HG03039 (cell line): Measurements from ENCODE around the gene GCM1.
"Not testable (repeated sequence)": the region's sequence is repeated elsewhere in the genome, so short reads cannot be mapped to it uniquely, and the experiment has no call there.

Source experiments
- ATAC-seq: cut with Tn5 transposase; IDR thresholded peaks from one replicate; pipeline ENCODE4 v1.9.1; 2021; ENCODE audit warnings: mild to moderate bottlenecking, moderate library complexity; ENCODE audit not compliant: unreplicated experiment

The GCM1 gene, protein sequence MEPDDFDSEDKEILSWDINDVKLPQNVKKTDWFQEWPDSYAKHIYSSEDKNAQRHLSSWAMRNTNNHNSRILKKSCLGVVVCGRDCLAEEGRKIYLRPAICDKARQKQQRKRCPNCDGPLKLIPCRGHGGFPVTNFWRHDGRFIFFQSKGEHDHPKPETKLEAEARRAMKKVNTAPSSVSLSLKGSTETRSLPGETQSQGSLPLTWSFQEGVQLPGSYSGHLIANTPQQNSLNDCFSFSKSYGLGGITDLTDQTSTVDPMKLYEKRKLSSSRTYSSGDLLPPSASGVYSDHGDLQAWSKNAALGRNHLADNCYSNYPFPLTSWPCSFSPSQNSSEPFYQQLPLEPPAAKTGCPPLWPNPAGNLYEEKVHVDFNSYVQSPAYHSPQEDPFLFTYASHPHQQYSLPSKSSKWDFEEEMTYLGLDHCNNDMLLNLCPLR

DNA sequence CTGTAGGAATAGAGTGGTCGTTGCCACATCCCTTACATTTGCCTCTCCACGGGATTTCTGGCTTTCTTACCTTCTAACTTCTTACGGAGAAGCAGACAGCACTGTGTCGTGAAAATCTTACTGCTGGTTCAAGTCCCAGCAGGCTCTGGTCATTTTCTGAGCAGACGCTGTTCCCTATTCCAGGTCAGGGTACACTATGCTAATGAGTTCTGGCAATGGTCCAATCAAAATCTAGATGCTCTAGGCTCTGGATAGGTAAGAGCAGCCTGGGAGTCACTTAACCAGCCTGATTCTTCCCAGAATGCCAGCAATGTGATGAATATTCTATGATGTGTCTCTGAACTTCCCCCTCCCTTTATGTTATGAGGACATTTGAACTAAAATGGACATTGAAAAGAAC, at the start of gene GCM1:
Gene GCM1, minus strand, starts transcription at position 158 of the 400 bp plus-strand sequence. CDS start 3,209 bp downstream, outside the sequence.
- no peak for ATAC-seq

DNA sequence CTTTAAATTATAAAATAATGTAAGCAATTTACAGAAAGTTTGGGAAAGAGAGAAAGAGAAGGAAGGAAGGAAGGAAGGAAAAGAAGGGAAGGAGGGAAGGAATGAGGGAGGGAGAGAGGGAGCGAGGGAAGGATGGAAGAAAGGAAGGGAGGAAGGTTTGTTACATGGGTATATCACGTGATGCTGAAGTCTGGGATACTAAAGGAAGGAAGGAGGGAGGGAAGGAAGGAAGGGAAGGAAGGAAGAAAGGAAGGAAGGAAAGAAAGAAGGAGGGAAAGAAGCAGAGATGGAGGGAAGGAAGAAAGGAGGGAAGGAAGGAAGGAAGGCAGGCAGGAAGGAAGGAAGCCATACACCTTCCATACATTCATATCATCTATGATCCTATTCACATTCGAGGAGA, 48.9 kb upstream of the GCM1 start:
- ATAC-seq = no peak

DNA sequence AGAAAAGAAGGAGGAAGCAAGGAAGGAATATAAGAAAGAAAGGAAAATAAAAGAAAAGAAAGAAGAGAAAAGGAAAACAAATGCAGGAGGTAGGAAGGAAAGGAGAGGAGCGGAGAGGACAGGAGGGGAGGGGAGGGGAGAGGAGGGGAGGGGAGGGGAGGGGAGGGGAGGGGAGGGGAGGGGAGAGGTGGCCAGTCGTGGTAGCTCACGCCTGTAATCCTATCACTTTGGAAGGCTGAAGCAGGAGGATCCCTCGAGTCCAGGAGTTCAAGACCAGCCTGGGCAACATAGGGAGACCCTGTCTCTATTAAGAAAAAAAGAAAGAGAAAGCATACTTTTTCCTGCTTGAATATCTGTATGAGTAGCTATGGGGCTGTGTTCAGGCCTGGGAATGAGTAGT, 46.4 kb upstream of the GCM1 start:
- ATAC-seq = no peak

DNA sequence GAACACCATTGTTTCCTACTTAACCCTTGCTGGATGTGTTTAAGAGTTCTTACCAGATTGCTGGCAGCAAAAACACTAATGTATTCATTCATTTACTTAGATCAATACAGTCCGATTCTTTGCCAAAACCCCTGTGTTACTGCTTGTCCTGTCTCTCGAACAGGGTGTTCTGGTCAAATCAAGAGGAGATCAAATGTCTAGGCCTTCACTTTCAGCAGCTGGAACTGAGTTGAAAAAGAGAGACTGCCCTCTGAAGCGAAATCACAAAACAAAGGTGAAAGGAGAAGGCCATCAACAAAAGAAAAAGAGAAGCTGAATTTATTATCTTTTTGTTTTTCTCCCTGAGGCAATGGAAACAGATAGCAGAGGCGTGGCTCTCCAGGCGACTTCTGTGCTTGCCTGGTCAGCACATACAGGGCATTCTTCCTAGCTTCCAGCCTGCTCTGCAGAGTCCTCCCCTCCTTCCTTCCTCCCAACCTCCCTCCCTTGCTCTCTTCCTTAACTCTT, 44.1 kb upstream of the GCM1 start:
- ATAC-seq = no peak

DNA sequence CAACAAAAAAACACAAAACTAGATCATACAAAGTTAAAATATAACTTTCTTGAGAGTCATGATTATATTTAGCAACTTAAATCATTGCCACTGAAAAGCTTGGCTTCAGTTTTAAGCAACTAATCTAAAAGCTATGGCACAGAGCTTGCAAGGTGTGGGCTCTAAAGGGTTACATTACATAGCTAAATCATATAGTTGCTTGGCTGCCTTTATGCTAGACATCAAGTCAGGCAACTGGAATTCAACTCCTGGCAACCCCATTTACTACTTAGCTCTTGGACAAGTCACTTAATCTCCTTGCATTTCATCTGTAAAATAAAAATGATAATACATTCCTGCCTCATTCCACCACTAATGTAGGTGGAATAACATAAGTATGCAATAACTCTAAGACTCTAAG, 40.9 kb upstream of the GCM1 start:
- no peak for ATAC-seq

DNA sequence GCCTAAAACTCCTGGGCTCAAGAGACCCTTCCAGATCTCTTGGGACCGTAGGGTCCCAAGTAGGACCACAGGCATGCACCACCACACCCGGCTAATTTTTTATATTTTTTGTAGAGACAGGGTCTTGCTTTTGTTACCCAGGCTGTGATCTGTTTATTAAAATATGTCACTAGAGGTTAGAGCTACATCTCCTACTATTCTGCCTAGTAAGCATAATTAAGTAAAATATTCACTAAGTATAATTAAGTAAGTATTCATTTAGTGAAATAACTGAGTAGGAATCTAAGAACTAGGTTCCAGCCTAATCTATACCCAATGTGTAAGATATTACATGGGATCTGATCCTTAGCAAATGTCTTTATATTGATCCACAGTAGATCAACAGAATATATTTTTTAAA, 40.2 kb upstream of the GCM1 start:
- no peak for ATAC-seq

DNA sequence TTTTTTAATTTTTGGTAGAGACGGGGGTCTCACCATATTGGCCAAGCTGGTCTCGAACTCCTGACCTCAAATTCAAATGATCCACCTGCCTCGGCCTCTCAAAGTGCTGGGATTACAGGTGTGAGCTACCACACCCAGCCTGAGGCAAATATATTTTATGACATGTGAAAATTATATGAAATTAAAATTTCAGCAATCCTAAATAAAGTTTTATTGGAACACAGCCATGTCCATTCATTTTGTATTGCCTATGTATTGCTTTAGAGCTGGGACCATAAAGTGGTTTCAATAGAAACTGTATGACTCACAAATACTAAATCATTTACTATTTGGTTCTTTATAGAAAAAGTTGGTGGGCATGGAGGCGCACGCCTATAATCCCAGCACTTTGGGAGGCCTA, 32.0 kb upstream of the GCM1 start:
- no peak for ATAC-seq

DNA sequence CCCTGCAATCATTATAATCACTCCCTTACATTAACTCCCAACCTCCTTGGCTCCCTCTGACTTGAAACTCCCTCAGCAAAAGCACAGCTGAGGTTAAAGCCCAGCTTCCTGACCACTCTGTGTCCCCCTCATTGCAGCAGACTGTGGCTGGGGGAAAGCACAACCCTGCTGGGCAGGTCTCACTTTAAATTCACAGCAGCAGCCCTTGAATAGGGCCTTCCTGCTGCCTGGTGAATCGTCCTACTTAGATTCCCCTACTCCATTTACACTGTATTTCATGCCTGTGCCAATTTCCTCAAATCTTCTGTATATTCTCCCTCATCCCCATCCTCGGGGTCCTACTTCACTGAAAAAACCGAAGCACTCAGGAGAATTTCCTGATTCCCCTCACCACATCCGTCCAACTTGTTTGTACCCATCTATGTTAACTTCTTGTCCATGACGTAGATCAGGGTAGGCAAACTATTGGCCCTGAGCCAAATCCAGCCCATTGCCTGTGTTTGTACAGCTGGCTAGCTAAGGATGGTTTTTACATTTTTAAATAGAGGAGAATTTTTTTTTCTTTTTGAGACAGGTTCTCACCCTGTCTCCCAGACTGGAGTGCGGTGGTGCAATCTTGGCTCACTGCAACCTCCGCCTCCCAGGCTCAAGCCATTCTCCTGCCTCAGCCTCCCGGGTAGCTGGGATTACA, 31.5 kb upstream of the GCM1 start:
- ATAC-seq = no peak

DNA sequence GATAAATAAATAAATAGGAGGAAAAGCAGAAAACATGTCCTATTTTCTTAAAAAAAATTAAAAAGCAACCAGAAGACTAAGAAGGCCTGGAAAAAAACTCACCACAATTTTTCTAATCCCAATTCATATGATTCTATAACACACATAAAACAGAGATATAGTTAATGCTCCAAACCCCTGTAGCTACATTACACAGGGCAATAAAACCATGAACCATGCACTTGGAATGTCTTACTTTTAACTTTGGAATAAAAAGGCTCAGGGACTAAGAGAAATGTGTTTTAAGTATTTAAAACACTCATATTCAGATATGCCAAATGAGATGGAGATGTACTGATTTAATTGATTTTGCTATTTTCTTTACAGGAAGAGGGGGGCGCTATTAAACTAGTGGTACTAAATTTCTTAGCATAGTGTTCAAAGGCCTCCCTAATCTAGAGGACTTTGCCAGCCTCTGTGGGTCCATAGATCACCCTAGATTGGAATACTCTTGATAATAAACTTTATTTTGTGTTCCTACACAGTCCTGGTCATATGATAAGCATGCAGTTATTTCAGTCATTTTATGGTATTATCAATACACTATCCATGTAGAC, 30.3 kb upstream of the GCM1 start:
- ATAC-seq = no peak

DNA sequence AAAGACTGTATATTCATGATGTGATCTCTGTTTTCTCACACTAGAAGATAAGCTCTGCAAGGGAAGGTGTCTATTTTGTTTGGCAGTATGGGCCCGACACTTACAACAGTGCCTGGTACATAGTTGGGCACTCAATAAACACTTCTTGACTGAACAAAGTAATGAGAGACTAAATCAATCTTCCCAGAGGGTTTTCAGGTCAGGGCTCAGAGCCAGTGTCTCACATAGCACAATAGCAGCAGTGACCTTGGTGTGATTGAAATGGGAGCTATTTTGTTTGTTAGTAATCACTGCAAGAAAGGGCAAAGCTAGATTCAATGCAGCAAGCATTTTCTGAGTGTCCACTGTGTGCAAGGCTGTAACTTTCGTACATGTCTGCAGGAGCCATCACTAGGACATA, 26.4 kb upstream of the GCM1 start:
- no peak for ATAC-seq

DNA sequence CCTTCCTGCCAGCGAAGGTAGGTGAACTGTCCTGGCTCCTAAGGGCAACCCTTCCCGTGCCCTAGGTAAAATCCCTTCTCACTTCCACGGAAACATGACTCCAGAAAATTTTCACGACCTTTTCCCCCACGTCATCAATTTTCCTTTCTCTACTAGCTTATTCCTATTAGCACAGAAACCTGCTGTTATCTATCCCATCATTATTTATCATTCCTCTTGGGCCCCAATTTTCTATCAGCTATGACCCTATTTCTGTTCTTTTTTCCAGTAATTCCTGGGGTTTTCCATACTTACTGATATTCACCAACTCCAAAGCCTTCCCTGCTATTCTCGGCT, 23.8 kb upstream of the GCM1 start:
- ATAC-seq = no peak

DNA sequence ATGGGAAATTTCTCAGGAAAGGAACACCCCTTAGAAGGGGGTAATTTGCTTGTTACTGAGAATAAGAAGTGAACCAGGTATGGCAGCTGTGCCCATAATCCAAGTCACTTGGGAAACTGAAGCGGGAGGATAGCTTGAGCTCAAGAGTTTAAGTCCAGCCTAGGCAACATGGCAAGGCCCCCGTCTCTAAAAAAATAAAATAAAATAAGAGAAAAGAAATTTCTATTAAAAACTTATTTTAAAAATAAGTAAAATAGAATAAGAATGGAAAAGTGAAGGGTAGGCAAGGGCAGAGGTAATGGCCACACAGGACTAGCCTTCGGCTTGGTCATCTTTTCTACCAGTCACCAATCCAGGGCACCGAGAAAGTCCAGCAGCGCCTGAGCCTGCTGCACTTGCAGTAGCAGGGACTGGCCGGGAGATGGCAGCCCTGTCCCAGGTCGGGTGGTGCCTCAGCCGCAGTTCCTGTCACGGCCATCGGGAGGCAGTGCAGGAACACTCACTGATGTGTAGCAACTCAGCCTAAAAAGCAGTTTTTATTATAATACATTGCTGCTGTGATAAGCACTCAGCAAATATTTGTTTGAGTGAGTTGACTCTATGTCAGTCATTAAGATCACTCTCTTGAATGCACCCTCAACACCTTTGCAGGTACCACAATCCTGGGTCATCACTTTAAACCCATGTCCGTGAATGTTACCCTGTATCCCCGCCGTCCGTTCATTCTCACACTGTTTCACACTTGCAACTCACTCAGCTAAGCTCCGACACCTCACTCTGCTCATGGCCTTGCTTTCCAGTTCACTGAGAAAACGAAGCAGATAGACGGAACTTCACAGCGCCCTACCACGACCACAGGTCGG, 23.2 kb upstream of the GCM1 start:
- peak; percentile 88 for ATAC-seq

DNA sequence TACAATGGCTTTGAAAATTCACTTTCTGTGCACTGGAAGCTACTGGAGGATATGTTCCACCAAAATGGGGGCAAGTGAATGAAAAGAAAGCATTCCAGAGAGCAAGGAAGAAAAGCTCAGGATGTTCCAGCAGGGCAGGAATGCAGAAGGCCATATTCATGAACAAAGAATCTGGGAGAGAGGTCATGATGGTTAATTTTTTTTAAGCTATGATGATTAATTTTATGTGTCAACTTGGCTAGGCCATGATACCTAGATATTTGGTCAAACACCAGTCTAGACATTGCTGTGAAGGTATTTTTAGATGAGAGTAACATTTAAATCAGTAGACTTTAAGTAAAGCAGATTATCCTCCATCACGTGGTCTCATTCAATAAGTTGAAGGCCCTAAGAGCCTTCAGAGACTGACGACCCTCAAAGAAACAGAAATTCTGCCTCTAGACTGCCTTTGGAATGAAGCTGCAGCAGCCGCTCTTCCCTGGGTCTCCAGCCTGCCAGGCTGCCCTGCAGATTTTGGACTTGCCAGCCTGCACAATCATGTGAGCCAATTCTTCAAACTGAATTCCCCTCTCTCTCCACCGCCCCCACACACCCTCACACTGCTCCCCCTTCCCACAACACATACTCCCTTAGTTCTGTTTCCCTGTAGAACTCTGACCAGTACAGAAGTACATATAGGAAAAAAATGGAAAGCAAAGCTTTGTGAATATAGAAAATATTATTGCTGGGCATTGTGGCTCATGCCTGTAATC, 20.1 kb upstream of the GCM1 start:
- ATAC-seq = no peak

DNA sequence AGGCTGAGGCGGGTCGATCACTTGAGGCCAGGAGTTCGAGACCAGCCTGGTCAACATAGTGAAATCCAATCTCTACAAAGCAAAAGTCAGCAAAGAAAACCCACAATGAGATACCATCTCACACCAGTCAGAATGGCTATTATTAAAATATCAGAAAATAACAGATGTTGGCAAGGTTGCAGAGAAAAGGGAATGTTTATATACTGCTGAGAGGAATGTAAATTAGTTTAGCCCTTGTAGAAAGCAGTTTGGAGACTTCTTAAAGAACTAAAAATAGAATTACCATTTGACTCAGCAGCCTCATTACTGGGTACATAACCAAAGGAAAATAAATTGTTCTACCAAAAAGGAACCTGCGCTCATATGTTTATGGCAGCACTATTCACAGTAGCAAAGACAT, 16.7 kb upstream of the GCM1 start:
- no peak for ATAC-seq

DNA sequence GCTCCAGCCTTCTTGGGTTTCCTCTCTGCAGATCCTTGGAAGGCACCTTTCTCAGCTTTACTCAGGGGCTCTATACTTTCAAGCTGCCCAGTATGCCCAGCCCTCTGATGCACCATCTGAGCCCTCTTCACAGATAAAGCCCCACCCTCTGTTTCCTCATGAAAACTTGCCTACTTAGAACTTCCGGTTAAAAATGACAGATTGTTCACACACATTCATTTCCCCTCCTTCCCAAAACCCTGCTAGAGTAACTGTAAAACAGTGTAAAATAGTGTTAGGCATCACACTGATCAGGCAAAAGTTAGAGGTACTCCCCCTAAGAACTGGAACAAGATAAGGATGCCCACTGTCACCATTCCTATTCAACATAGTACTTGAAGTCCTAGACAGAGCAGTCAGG, 14.0 kb upstream of the GCM1 start:
- no peak for ATAC-seq

DNA sequence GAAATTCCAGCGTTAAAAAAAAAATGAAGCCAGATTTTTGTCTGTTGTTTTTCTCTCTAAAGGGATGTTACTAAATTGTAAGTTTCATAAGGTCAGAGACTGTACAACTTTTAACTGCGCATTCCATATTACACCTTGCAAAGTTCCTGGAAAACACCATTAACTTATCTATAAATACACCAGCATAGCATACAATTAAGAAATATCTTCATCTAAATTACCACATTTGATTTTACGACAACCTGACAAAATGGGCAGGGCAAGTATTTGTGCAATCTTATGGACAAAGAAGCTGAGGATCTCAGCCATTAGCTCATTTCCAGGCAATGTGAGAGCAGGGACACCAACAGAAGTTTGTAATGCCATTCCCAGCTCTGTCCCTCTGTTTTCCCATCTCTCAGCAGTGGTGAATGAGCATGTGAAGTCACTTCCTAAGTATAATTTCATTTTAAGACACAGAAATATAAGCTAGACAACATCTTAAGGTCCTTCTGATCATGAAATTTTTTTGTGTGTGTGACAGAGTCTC, 12.9 kb upstream of the GCM1 start:
- no peak for ATAC-seq

DNA sequence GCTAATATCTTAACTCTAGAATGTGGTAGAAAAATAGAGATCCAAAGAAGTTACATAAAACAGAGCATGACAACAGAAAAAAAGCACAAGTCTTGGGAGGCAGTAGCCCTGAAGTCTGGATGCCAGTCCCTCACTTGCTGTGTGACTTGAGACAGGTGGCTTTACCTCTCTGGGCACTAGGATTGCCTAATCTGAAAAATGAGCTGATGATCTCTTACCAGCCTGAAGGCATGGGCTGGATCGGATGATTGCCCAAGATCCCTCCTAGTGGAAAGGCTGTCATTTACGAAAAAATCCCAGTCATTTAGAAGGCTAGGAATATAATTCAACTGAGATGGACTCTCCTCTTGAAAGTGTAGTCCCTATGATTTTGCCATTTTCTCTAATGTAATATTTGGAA, 10.9 kb upstream of the GCM1 start:
- no peak for ATAC-seq

DNA sequence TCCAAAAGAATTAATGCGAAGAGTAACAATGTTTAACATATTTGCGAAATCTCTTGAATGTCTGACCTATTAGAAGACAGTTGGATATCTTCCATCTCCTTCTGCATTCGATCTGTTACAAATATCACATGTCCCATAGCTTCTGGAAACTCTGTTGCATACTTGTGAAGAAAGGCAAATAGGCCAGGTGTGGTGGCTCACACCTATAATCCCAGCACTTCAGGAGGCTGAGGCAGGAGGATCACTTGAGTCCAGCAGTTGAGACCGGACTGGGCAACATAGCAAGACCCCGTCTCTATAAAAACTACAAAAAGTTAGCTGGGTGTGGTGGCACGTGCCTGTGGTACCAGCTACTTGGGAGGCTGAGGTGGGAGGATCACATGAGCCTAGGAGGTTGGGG, 9.4 kb upstream of the GCM1 start:
- not testable (repeated sequence) for ATAC-seq

DNA sequence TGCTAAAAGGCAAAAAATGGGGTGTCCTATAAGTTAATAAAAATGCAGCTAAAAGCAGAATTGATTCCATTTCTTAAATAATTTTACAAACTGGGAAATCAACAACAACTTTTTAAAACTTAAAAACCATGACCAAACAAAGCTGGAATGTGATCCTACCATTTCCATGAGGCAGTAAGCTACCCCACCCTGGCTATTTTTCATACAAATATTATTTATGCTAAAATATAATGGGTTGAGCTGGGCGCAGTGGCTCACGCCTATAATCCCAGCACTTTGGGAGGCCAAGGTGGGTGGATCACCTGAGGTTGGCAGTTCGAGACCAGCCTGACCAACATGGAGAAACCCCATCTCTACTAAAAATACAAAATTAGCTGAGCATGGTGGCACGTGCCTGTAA, 6.6 kb upstream of the GCM1 start:
- not testable (repeated sequence) for ATAC-seq

DNA sequence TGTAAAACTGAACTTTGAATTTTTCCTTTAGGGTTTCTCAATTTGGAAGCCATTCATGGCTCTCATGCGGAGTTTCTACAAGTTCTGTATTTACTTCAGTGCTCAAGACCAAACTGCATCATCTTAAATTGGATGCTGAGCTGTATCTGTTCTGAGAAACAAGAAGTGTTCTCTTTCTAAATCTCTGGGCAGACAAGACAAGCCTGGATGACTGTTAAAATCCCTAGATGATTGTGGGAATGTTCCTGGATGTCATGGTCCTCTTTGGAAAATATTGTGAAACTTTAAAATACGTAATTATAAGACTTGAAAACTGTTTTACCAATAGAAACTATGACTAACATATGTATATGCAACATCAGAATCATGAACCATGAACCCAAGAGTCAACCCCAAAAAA, 6.2 kb upstream of the GCM1 start:
- no peak for ATAC-seq
